K562 (cell line): ENCODE results near the gene PPIH. TPM values are rescaled to one million over a fixed set of nuclear protein-coding genes. Genes with fewer than 3 reads are reported as not detected.

ENCODE experiments used
- ATAC-seq: fragments of 200-7000 bp; cut with Tn5 transposase; 3 replicates; pipeline ENCODE4 v1.9.1; 2020; ENCODE audit warnings: moderate library complexity
- BruUV-seq: library from RNA; stranded (reverse); fragments of 400-500 nt; replicated peaks from 2 replicates; lab custom pipeline; 2021; lab: Mats Ljungman, UMichigan
- CTCF ChIA-PET: fragments of 300-600 bp; formaldehyde crosslinking; extraction: SDS; loops from one replicate; lab custom pipeline; 2021; ENCODE audit warnings: low intra/inter-chr PET ratio; lab: Yijun Ruan, JAX
- POLR2A ChIA-PET: fragments of 300-600, 350-650 bp; sonication (Branson Sonifier 250); formaldehyde crosslinking; extraction: SDS; loops from one replicate; lab custom pipeline; 2021; ENCODE audit warnings: antibody characterized with exemption, inconsistent platforms; lab: Yijun Ruan, JAX
- DNase-seq, 4 experiments: peaks; one replicate each; pipeline versions ENCODE4 v3.0.0 to v3.0.0-alpha.2; 2011 to 2018; ENCODE audit warnings: low spot score in 3 of 4, mixed read lengths in 3 of 4; ENCODE audit errors: extremely low read depth in 1 of 4
- FAIRE-seq: peaks from 2 replicates; lab custom pipeline; 2011; peaks lifted over from hg19 to GRCh38; lab: Jason Lieb, UNC
- H2AFZ ChIP-seq: 2 replicates; pipeline ENCODE4 v1.6.0; 2011; ENCODE audit warnings: low read depth, low read length, control low read depth, inconsistent platforms
- H3K27ac ChIP-seq: fragments of 200-600 bp; 3 replicates; pipeline ENCODE4 v1.8.0; 2011; ENCODE audit warnings: low read depth, mild to moderate bottlenecking, control low read depth, inconsistent platforms, low read length, moderate library complexity, mixed read lengths; ENCODE audit errors: extremely low read depth
- H3K27me3 ChIP-seq, 2 experiments: fragments of 300-600 bp in 1 of 2; 2 replicates in 1 of 2; 3 replicates in 1 of 2; pipeline versions ENCODE4 v1.6.0 to v1.8.0; 2011; ENCODE audit warnings: inconsistent platforms in 2 of 2, low read length in 2 of 2, mild to moderate bottlenecking in 1 of 2, mixed read lengths in 1 of 2, moderate library complexity in 1 of 2; ENCODE audit not compliant: control insufficient read depth in 2 of 2, insufficient read depth in 2 of 2
- H3K36me3 ChIP-seq: fragments of 300-600 bp; 3 replicates; pipeline ENCODE4 v1.8.0; 2011; ENCODE audit warnings: mild to moderate bottlenecking, low read length, inconsistent platforms; ENCODE audit not compliant: control insufficient read depth, insufficient read depth
- H3K4me1 ChIP-seq, 2 experiments: fragments of 200-600 bp in 1 of 2; replicated peaks in 1 of 2; 2 replicates in 1 of 2; 3 replicates in 1 of 2; pipeline versions ENCODE4 v1.5.1 to v1.8.0; 2011; ENCODE audit warnings: inconsistent platforms in 2 of 2, low read length in 2 of 2, mild to moderate bottlenecking in 1 of 2, mixed read lengths in 1 of 2, moderate library complexity in 1 of 2; ENCODE audit not compliant: control insufficient read depth in 2 of 2, insufficient read depth in 2 of 2
- H3K4me2 ChIP-seq: 2 replicates; pipeline ENCODE4 v1.6.1; 2011; ENCODE audit warnings: low read length, control low read depth, inconsistent platforms, mixed read lengths; ENCODE audit not compliant: insufficient read depth
- H3K4me3 ChIP-seq: fragments of 200-600 bp; sonication (generic), shearing (Covaris generic); 2 replicates; pipeline ENCODE4 v1.5.1; 2016; ENCODE audit warnings: control low read depth, inconsistent platforms
- H3K79me2 ChIP-seq: fragments of 200-600 bp; 3 replicates; pipeline ENCODE4 v1.8.0; 2011; ENCODE audit warnings: low read length, inconsistent platforms; ENCODE audit not compliant: control insufficient read depth, insufficient read depth
- H3K9ac ChIP-seq, 2 experiments: 2 replicates each; pipeline versions ENCODE4 v1.6.0 to v1.6.1; 2011; ENCODE audit warnings: low read depth in 2 of 2, low read length in 2 of 2, control low read depth in 1 of 2, inconsistent platforms in 1 of 2, mild to moderate bottlenecking in 1 of 2, mixed read lengths in 1 of 2; ENCODE audit not compliant: insufficient read depth in 1 of 2
- H3K9me1 ChIP-seq: one replicate; pipeline ENCODE4 v1.6.0; 2011; ENCODE audit warnings: inconsistent platforms, mild to moderate bottlenecking, low read length, moderate library complexity; ENCODE audit not compliant: control insufficient read depth, insufficient read depth
- H3K9me3 ChIP-seq: replicated peaks from 2 replicates; pipeline ENCODE4 v1.5.1; 2011; ENCODE audit warnings: low read depth, low read length, inconsistent platforms; ENCODE audit not compliant: control insufficient read depth, insufficient read depth
- H4K20me1 ChIP-seq: replicated peaks from 2 replicates; pipeline ENCODE4 v1.6.1; 2011; ENCODE audit warnings: low read length, inconsistent platforms, mixed read lengths; ENCODE audit not compliant: control insufficient read depth, insufficient read depth
- ADNP ChIP-seq: fragments of 200-800 bp; sonication (Bioruptor generic); IDR thresholded peaks from 2 replicates; pipeline ENCODE4 v1.6.1; 2016; ENCODE audit warnings: missing genetic modification characterization, missing compliant biosample characterization
- CBFB ChIP-seq: sonication (generic); formaldehyde crosslinking; IDR thresholded peaks from 2 replicates; pipeline ENCODE4 v1.4.0; 2020; ENCODE audit warnings: mild to moderate bottlenecking, missing genetic modification reagents
- KDM5B ChIP-seq: fragments of 200-600 bp; sonication (generic); IDR thresholded peaks from 2 replicates; pipeline ENCODE4 v1.6.1; 2012; ENCODE audit warnings: low read depth, mild to moderate bottlenecking, moderate library complexity, low read length, control low read depth, inconsistent platforms; ENCODE audit not compliant: insufficient replicate concordance
- MTA3 ChIP-seq: fragments of 450-650 bp; formaldehyde crosslinking; IDR thresholded peaks from 2 replicates; pipeline ENCODE4 v1.6.1; 2017; ENCODE audit warnings: mild to moderate bottlenecking, borderline replicate concordance
- RUNX1 ChIP-seq: sonication (generic); IDR thresholded peaks from 2 replicates; pipeline ENCODE4 v1.6.1; 2016; ENCODE audit warnings: antibody characterized with exemption, low read depth
- SMARCC2 ChIP-seq: fragments of 450-650 bp; IDR thresholded peaks from 2 replicates; pipeline ENCODE4 v1.6.1; 2017; ENCODE audit warnings: antibody characterized with exemption, moderate library complexity, mild to moderate bottlenecking, low read depth
- SP2 ChIP-seq: IDR thresholded peaks from 2 replicates; pipeline ENCODE4 v1.6.1; 2011; ENCODE audit warnings: mild to moderate bottlenecking, low read depth, low read length, moderate library complexity; ENCODE audit not compliant: poor library complexity, severe bottlenecking; ENCODE audit errors: extremely low read depth
- USF1 ChIP-seq: sonication (generic); formaldehyde crosslinking; IDR thresholded peaks from 2 replicates; pipeline ENCODE4 v1.9.0; 2022; ENCODE audit warnings: mild to moderate bottlenecking, missing genetic modification reagents
- WHSC1 ChIP-seq: IDR thresholded peaks from one replicate; pipeline ENCODE4 v1.6.1; 2012; ENCODE audit warnings: low read length, control low read depth, inconsistent platforms
- ZNF165 ChIP-seq: fragments of 250-450 bp; sonication (Bioruptor Pico); IDR thresholded peaks from 2 replicates; pipeline ENCODE4 v1.4.0; 2020; ENCODE audit warnings: borderline replicate concordance
- ZNF354B ChIP-seq: fragments of 250-450 bp; sonication (Bioruptor Pico); IDR thresholded peaks from 2 replicates; pipeline ENCODE4 v1.4.0; 2020
- WGBS: fragments of 100-300 bp; shearing (Covaris generic); methylation state at CpG from one replicate; pipeline ENCODE4 v1.1.6; 2016; ENCODE audit warnings: low coverage, mixed read lengths; ENCODE audit not compliant: insufficient coverage; ENCODE audit errors: missing lambda C conversion rate; 5-methylcytosine and 5-hydroxymethylcytosine counted together
- in situ Hi-C: fragments of 300-500 bp; cut with MboI; formaldehyde crosslinking; loops from 4 replicates; pipeline ENCODE4 v1.15.0; 2018; ENCODE audit warnings: inconsistent platforms, mixed read lengths
- intact Hi-C: fragments of 100-400 bp; cut with micrococcal nuclease; formaldehyde crosslinking; loops from 2 replicates; pipeline ENCODE4 v1.14.2; 2022
- polyA plus RNA-seq, 8 experiments: library from polyadenylated mRNA; depleted of rRNA in 4 of 8; stranded (reverse) in 5 of 8; unstranded in 3 of 8; fragments of >200 nt; fragmentation: Nextera tagmentation in 2 of 8; fragmentation: Illumina TruSeq in 1 of 8; extraction: Ambion mirVana in 2 of 8; extraction: Trizol in 1 of 8; gene quantifications; 2 replicates each; pipeline versions ENCODE4 v1.2.1 to v1.2.3, GENCODE V29; 2011 to 2014; ENCODE audit warnings: inconsistent platforms in 1 of 8, missing spikeins in 1 of 8
- total RNA-seq, 7 experiments: library from RNA; depleted of rRNA in 6 of 7; stranded (reverse); fragments of >200 nt in 6 of 7; fragmentation: Illumina TruSeq in 2 of 7; extraction: Trizol in 2 of 7; gene quantifications; 2 replicates each; pipeline versions ENCODE4 v1.2.1 to v1.2.3, GENCODE V29; 2011 to 2021; ENCODE audit warnings: low replicate concordance in 1 of 7
- TF ChIP-seq, protein P1 (sequence below): IDR thresholded peaks from 2 replicates; pipeline ENCODE4 v1.6.1; 2011; ENCODE audit warnings: borderline replicate concordance, low read depth, mild to moderate bottlenecking, moderate library complexity, low read length; ENCODE audit not compliant: insufficient read depth, poor library complexity, severe bottlenecking

The PPIH gene
- total and polyA plus RNA-seq, 9 of the 15 experiments (the other 6 are each of a cell fraction or from before 2014, with no cell fraction given), result 197 to 470 (median 277) TPM

DNA sequence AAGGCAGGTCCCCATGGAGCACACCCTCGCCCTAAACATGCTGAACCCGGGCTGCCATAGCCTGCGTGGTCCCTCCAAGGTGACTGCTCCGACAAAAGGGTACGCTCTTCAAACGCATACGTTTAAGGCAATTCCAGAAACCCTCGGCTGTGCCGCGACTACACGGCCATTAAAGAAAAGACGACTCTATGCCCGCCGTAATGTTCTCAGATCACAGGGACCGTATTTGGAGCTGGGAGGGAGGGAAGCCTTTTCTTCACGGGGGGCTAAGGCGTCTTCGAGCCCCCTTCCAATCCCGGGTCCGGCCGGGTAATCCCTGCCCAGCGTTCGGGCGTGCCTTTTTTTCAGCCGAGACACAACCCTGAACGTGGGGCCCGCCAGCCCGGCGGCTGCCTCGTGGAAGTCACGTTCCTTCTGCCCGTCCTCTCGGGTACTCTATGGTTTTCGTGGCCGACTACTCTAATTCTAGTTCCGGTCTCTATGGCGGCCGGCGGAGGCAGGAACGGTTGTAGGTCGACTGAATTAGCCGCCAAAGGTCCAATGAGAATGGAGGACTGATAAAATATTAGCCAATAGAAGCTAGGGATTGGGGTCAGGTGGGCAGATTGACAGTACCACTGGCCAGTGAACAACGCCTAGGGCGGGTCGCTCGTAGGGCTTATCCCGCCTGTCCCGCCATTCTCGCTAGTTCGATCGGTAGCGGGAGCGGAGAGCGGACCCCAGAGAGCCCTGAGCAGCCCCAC, 23.7 kb downstream of the PPIH start, which contains the start of gene YBX1:
YBX1 (plus strand) TSS at position 678 of the 743 bp plus-strand sequence. CDS start 148 bp downstream, outside the sequence.
- in situ Hi-C loops, result no loop called here
- ChIA-PET CTCF (no interaction called here), POLR2A (interaction anchor here (0.6 to 8.0 kb wide), 26 partner anchors 8 to 392 kb away, joined by 3 to 72 read pairs (median 4); partner anchors contain the start of gene PPIH)
- peaks cover 3 to 28% of the 10 kb centered on the region in 2 experiments; a peak in 4 of 5 replicates for H3K4me1 ChIP-seq
- peak; percentile 90 for ATAC-seq
- no TSS peak for BruUV-seq
- H4K20me1 ChIP-seq, result peaks cover 37% of the 10 kb centered on the region
- H2AFZ ChIP-seq, result peak within 1 kb of the TSS; percentile 77
- peak within 1 kb of the TSS; percentile 95 for H3K27ac ChIP-seq
- H3K4me2 ChIP-seq, result peak within 1 kb of the TSS; percentile 98
- no peaks in the 10 kb centered on the region for H3K9me3 ChIP-seq
- DNase-seq, result peak; percentile 98 to 100 (median 99)
- intact Hi-C loops, result loop anchor here (1.0 to 10.0 kb wide), 3 partner anchors 24 to 253 kb away; partner anchors contain the start of genes C1orf50, P3H1 and PPIH
- no peaks in the 10 kb centered on the region for H3K27me3 ChIP-seq
- FAIRE-seq, result peak; percentile 90
- peaks cover 71% of the 10 kb centered on the region for H3K79me2 ChIP-seq
- peaks cover 3% of the 10 kb centered on the region for H3K9me1 ChIP-seq
- WGBS, result under 1% methylated on average over 52 of the region's 54 CpGs
- H3K36me3 ChIP-seq, result peaks cover 48% of the 10 kb centered on the region
- peak within 1 kb of the TSS; percentile 97 to 99 for H3K9ac ChIP-seq
- H3K4me3 ChIP-seq, result peak within 1 kb of the TSS; percentile 77
- TF ChIP-seq CBFB (CRISPR knock-in tag) (0 out of 2 replicates have a peak, but pooled peaks have one; percentile 29), WHSC1 (no peak), ZNF354B (CRISPR knock-in tag) (no peak), RUNX1 (no peak), ADNP (tag) (no peak), MTA3 (peak; percentile 79; the same call in 1 of the 2 replicates), ZNF165 (CRISPR knock-in tag) (no peak), USF1 (peak; percentile 99), SMARCC2 (no peak), KDM5B (peak; percentile 89), SP2 (peak; percentile 76)
- TF ChIP-seq, protein P1, sequence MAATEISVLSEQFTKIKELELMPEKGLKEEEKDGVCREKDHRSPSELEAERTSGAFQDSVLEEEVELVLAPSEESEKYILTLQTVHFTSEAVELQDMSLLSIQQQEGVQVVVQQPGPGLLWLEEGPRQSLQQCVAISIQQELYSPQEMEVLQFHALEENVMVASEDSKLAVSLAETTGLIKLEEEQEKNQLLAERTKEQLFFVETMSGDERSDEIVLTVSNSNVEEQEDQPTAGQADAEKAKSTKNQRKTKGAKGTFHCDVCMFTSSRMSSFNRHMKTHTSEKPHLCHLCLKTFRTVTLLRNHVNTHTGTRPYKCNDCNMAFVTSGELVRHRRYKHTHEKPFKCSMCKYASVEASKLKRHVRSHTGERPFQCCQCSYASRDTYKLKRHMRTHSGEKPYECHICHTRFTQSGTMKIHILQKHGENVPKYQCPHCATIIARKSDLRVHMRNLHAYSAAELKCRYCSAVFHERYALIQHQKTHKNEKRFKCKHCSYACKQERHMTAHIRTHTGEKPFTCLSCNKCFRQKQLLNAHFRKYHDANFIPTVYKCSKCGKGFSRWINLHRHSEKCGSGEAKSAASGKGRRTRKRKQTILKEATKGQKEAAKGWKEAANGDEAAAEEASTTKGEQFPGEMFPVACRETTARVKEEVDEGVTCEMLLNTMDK, result no peak
